Prostate gland (tissue), 2 donors: ENCODE measurements around the gene EP400. TPM values are rescaled to one million over a fixed set of nuclear protein-coding genes. Genes with fewer than 3 reads are reported as not detected.

Experiments
- DNase-seq: peaks from one replicate; pipeline ENCODE4 v3.0.0-alpha.2; 2019; ENCODE audit warnings: low spot score
- H3K27ac ChIP-seq, 2 donors: fragments of 200-600 bp; sonication (generic); 2 replicates each; pipeline ENCODE4 v1.5.1; 2017 to 2019
- H3K27me3 ChIP-seq: fragments of 200-600 bp; sonication (generic); replicated peaks from 2 replicates; pipeline ENCODE4 v1.5.1; 2019; ENCODE audit not compliant: insufficient read depth
- H3K36me3 ChIP-seq, 2 donors: fragments of 200-600 bp; sonication (generic); 1 replicate in 1 of 2; 2 replicates in 1 of 2; pipeline versions ENCODE4 v1.5.1 to v1.8.1; 2017 to 2019
- H3K4me1 ChIP-seq: fragments of 200-600 bp; sonication (generic); replicated peaks from 2 replicates; pipeline ENCODE4 v1.5.1; 2019
- H3K4me3 ChIP-seq, 2 donors: fragments of 200-600 bp; sonication (generic); 2 replicates each; pipeline ENCODE4 v1.5.1; 2017 to 2019
- H3K9me3 ChIP-seq: fragments of 200-600 bp; sonication (generic); 2 replicates; pipeline ENCODE4 v1.5.1; 2017
- CTCF ChIP-seq, 4 experiments: fragments of 200-600 bp in 2 of 4; fragments of 450-650 bp in 2 of 4; sonication (generic) in 2 of 4; IDR thresholded peaks; 1 replicate in 3 of 4; 2 replicates in 1 of 4; pipeline ENCODE4 v1.5.1; 2016 to 2019; ENCODE audit warnings: antibody characterized with exemption in 4 of 4, mild to moderate bottlenecking in 2 of 4, moderate library complexity in 2 of 4
- POLR2A ChIP-seq: fragments of 450-650 bp; IDR thresholded peaks from one replicate; pipeline ENCODE4 v1.6.1; 2016; ENCODE audit warnings: antibody characterized with exemption, mild to moderate bottlenecking
- POLR2AphosphoS5 ChIP-seq: sonication (generic); formaldehyde crosslinking; IDR thresholded peaks from one replicate; pipeline ENCODE4 v1.6.1; 2017; ENCODE audit warnings: antibody characterized with exemption
- WGBS: methylation state at CpG from one replicate; pipeline ENCODE4 v1.1.5; 2018; 5-methylcytosine and 5-hydroxymethylcytosine counted together
- intact Hi-C: fragments of 100-400 bp; cut with DNase I; formaldehyde crosslinking; loops from one replicate; pipeline ENCODE4 v1.14.2; 2022
- total RNA-seq, 2 donors: library from RNA; depleted of rRNA; stranded (reverse); fragments of >200 nt; gene quantifications; one replicate each; pipeline ENCODE4 v1.1.0, GENCODE V29; 2016

Gene EP400
- total RNA-seq, 2 donors from 2014 or later, result 22.3 to 46.2 TPM

- Histone ChIP-seq H3K27me3 (no peaks in the 10 kb centered on the region), H3K4me1 (no peaks in the 10 kb centered on the region), H3K4me3 (no peak overlapping the region), H3K27ac (no peak overlapping the region), H3K9me3 (no peaks in the 10 kb centered on the region), H3K36me3 (peaks cover 3 to 8% of the 10 kb centered on the region in 2 donors)
- TF ChIP-seq POLR2A (no peak), CTCF (IDR thresholded peaks at IDR 0.05) (no peak), POLR2AphosphoS5 (no peak)
- no peak for DNase-seq
- intact Hi-C loops, result no loop called here
- 90% methylated on average over 5 of the region's 5 CpGs for WGBS
Measured at GRCh38 chr12:132056320-132056719, 106.6 kb downstream of the EP400 start.

- peaks cover 3 to 10% of the 10 kb centered on the region in 2 donors for H3K36me3 ChIP-seq
- intact Hi-C loops, result no loop called here
- 93% methylated on average over 5 of the region's 5 CpGs for WGBS
Measured at GRCh38 chr12:132056951-132057350, 107.2 kb downstream of the EP400 start.

GRCh38 chr12:132057691-132058090, 107.9 kb downstream of the EP400 start:
- TF ChIP-seq POLR2A, result no peak
- no peak for TF ChIP-seq CTCF (IDR thresholded peaks at IDR 0.05)
- Histone ChIP-seq H3K27ac (no peak overlapping the region), H3K27me3 (no peaks in the 10 kb centered on the region), H3K4me3 (no peak overlapping the region), H3K9me3 (no peaks in the 10 kb centered on the region), H3K36me3 (peaks cover 3 to 15% of the 10 kb centered on the region in 2 donors), H3K4me1 (no peaks in the 10 kb centered on the region)
- intact Hi-C loops, result no loop called here
- no peak for DNase-seq
- 91% methylated on average over 5 of the region's 5 CpGs for WGBS

More at GRCh38 chr12:132056951-132057350, 107.2 kb downstream of the EP400 start:
- H3K27ac ChIP-seq, result no peak overlapping the region
- DNase-seq, result no peak
- H3K9me3 ChIP-seq, result no peaks in the 10 kb centered on the region
- no peak for TF ChIP-seq CTCF (IDR thresholded peaks at IDR 0.05)
- no peak for TF ChIP-seq POLR2AphosphoS5
- TF ChIP-seq POLR2A, result no peak
- H3K4me3 ChIP-seq, result no peak overlapping the region
- H3K27me3 ChIP-seq, result no peaks in the 10 kb centered on the region
- H3K4me1 ChIP-seq, result no peaks in the 10 kb centered on the region

- 76% methylated on average over 7 of the region's 7 CpGs for WGBS
- no peaks in the 10 kb centered on the region for H3K9me3 ChIP-seq
- H3K4me3 ChIP-seq, result no peak overlapping the region
- no peaks in the 10 kb centered on the region for H3K4me1 ChIP-seq
- H3K36me3 ChIP-seq, result peaks cover 4 to 8% of the 10 kb centered on the region in 2 donors
- no peak for DNase-seq
- intact Hi-C loops, result no loop called here
- H3K27ac ChIP-seq, result no peak overlapping the region
- no peaks in the 10 kb centered on the region for H3K27me3 ChIP-seq
- TF ChIP-seq CTCF (IDR thresholded peaks at IDR 0.05) (no peak), POLR2A (no peak), POLR2AphosphoS5 (no peak)
Measured at GRCh38 chr12:132061197-132061596, 111.5 kb downstream of the EP400 start.

- intact Hi-C loops, result no loop called here
- 75% methylated on average over 30 of the region's 30 CpGs for WGBS
- DNase-seq, result no peak
- Histone ChIP-seq H3K27ac (no peak overlapping the region), H3K36me3 (peaks cover 4 to 8% of the 10 kb centered on the region in 2 donors), H3K4me3 (no peak overlapping the region), H3K9me3 (no peaks in the 10 kb centered on the region), H3K4me1 (no peaks in the 10 kb centered on the region), H3K27me3 (no peaks in the 10 kb centered on the region)
- TF ChIP-seq POLR2AphosphoS5, result no peak
- no peak for TF ChIP-seq CTCF (IDR thresholded peaks at IDR 0.05)
- TF ChIP-seq POLR2A, result no peak
Measured at GRCh38 chr12:132061641-132062430, 112.1 kb downstream of the EP400 start.
